Measurements from ENCODE around the gene RBM33.
"Not testable (repeated sequence)": the region's sequence is repeated elsewhere in the genome, so short reads cannot be mapped to it uniquely, and the experiment has no call there.

RBM33 gene, protein sequence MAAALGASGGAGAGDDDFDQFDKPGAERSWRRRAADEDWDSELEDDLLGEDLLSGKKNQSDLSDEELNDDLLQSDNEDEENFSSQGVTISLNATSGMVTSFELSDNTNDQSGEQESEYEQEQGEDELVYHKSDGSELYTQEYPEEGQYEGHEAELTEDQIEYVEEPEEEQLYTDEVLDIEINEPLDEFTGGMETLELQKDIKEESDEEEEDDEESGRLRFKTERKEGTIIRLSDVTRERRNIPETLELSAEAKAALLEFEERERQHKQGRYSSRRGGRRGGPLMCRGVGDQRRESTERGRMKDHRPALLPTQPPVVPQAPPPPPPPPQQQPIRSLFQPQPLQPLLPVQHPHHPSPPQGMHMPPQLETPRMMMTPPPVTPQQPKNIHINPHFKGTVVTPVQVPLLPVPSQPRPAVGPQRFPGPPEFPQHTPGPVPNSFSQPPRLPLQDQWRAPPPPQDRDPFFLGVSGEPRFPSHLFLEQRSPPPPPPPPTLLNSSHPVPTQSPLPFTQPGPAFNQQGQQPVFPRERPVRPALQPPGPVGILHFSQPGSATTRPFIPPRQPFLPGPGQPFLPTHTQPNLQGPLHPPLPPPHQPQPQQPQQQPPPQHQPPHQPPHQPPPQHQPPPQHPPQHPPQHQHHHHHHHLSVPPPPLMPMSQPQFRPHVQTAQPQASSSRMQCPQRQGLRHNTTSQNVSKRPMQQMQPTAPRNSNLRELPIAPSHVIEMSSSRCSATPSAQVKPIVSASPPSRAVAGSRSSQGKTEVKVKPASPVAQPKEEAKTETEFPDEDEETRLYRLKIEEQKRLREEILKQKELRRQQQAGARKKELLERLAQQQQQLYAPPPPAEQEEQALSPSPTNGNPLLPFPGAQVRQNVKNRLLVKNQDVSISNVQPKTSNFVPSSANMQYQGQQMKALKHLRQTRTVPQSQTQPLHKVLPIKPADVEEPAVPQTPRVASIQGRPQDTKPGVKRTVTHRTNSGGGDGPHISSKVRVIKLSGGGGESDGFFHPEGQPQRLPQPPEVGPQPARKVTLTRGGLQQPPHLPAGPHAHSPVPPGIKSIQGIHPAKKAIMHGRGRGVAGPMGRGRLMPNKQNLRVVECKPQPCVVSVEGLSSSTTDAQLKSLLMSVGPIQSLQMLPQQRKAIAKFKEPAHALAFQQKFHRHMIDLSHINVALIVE

DNA sequence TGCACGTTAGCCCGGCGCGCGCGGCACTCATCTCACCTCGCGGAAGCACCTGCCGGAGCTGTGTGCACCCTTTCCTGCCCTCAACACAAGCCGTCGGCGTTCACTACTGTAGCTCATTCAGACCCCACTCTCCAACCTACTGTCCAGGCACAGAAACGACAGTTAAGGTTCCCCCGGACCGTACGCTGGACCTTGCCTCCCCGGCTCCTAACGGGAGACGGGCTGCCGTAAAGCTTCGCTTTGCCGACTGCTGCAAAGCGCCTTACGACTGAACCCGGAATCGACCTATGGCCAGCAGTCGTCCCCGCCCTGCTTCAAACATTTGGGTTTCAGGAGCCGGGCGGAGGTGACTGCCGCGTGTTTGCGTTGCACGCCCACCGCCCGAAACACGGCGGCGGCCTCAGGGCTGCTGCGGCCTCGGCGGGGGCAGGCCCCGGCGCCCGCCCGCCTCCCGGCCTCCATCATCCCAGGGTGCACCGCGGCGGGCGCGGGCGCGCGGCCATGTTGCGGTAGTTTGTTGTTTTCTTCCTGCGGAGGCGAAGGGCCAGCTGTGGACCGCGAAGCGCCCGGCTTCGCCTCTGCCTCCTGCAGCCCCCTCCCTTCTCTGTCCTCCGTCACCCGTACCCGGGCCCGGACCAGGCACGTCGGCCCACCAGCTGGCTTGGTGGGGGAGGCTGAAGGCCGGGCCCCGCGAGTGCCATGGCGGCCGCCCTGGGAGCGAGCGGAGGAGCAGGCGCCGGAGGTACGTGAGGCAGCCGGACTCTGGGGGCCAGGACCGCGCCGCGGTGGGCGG is at the start of gene RBM33:
Gene RBM33 (plus strand): TSS at position 484 of the 793 bp plus-strand sequence. CDS start 216 bp downstream, at position 700.
- peak; percentile 71 for DNase-seq

DNA sequence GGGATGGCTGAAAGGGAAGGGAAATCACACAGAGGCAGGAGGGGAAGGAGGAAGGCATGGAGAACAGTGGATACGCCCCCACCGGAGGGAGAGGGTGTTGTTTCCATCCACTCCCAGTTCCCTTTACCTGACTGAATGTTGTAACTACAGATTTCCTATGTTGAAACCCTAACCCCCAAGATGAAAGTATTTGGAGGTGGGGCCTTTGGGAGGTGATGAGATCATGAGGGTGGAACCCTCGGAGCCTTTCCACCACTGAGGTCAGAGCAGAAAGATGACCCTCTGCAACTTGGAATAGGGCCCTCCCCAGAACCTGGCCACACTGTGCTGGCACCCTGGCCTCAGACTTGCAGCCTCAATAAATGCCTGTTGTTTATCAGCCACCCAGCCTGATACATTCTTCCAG is 49.5 kb upstream of the RBM33 start:
- DNase-seq = no peak

- no peak for DNase-seq
Measured at GRCh38 chr7:155597753-155598140, 46.7 kb upstream of the RBM33 start.

- DNase-seq = peak; percentile 39
Measured at GRCh38 chr7:155598810-155599210, 45.7 kb upstream of the RBM33 start.

DNA sequence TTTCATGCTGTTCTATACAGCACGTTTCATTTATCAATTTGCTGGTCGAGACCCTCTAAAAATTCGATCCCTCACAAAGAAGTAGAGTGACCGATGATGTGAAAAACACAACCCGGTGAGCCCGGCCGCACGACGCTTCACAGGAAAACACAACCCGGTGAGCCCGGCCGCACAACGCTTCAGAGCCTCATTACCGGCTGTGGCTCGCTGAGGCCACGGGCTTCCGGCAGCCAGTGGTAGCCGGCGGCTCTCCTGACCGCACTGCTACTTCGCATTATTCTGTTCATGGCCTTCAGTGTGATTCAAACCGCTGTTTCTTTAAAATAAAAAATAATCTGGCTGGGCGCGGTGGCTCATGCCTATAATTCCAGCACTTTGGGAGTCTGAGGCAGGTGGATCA is 42.3 kb upstream of the RBM33 start:
- DNase-seq = no peak

DNA sequence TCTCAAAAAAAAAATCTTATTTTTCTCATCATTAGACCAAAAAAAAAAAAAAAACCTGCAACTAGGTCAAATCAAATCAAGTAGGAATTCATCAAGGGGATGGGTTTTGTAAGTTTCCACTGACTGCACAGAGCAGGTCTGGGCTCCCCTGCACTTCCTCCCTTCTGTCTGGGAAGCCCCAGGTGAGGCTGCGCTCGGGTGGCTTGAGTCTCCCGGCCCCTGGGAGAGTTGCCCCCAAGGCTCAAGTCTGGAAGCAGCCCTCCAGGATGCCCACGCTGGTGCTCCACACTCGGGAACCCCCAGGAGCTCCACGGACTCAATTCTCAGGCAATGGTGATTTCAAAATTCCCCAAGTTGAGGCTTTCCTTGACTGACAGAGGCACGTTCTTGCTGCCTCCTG is 41.7 kb upstream of the RBM33 start:
- DNase-seq = no peak

GRCh38 chr7:155603205-155603857 is 41.1 kb upstream of the RBM33 start:
- DNase-seq = no peak

GRCh38 chr7:155603858-155604503 is 40.5 kb upstream of the RBM33 start:
- no peak for DNase-seq

DNA sequence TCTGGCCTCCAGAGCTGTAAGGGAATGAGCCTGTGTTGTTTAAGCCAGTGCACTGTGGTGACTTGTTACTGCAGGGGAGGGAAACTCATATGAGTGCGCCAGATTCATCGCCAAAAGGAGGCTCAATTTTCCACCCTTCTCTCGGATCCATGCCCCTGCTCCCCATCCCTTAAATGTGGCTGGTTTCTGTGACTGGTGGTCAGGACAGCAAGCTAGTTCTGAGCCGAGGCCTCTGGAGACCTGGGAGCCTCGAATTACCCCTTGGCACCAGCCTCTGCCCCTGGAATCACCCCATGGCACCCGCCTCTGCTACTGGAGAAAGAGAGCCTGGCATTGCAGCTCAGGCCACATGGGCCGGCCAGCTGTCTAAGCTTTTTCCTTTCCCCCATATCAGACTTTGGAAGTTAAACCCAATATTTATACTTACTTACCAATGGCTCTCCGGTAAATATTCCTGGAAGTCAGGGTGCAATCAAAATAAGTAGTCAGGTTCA is 39.9 kb upstream of the RBM33 start:
- no peak for DNase-seq

- no peak for DNase-seq
Measured at GRCh38 chr7:155609185-155609584, 35.3 kb upstream of the RBM33 start.

- no peak for DNase-seq
Measured at GRCh38 chr7:155610633-155611193, 33.7 kb upstream of the RBM33 start.

DNA sequence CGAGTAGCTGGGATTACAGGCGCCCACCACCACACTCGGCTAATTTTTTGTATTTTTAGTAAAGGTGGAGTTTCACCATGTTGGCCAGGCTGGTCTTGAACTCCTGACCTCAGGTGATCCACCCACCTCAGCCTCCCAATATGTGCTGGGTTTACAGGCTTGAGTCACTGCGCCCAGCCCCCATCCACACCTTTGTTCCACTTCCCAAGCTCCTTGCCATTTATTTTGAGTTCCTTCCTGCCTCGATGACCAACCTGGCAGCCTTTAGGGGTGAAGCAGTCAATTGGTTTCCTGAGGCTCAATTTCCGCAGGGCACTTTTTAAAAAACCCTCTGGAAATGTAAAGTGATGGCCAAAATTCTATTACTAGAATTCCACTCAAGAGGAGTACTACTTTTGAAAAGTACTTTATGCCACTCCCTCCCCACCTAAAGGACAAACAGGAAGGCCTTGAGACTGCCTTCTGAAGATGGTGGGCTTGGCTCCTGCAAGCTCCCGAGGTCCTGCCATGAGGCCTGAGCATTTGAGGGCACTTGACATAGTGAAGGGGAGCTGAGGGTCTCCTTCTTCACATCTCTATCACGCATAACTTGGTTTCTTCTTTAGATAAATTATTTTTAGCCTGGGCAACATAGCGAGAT is 32.5 kb upstream of the RBM33 start:
- no peak for DNase-seq

- DNase-seq = no peak
Measured at GRCh38 chr7:155612658-155613057, 31.8 kb upstream of the RBM33 start.

- DNase-seq = not testable (repeated sequence)
Measured at GRCh38 chr7:155615085-155615484, 29.4 kb upstream of the RBM33 start.

- DNase-seq = no peak
Measured at GRCh38 chr7:155618708-155619633, 25.5 kb upstream of the RBM33 start.

DNA sequence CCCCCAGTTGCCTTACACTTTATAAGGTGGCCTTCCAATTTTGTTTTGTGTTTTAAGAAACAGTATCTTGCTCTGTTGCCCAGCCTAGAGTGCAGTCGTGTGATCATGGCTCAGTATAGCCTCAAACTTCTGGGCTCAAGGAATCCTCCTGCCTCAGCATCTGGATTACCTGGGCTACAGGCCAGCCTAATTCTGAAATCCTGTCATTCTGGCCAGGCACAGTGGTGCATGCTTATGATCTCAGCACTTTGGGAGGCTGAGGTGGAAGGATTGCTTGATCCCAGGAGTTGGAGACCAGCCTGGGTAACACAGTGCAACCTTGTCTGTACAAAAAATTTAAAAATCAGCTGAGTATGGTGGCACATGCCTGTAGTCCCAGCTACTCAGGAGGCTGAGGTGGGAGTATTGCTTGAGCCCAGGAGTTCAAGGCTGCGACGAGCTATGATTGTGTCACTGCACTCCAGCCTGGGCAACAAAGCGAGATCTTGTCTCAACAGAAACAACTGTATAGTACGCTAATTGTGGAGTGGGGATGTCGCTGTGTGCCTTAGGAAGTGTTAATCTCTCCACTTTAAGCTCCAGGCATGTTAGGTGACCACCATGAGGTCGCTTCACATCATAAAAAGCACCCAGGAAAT is 24.7 kb upstream of the RBM33 start:
- no peak for DNase-seq

DNA sequence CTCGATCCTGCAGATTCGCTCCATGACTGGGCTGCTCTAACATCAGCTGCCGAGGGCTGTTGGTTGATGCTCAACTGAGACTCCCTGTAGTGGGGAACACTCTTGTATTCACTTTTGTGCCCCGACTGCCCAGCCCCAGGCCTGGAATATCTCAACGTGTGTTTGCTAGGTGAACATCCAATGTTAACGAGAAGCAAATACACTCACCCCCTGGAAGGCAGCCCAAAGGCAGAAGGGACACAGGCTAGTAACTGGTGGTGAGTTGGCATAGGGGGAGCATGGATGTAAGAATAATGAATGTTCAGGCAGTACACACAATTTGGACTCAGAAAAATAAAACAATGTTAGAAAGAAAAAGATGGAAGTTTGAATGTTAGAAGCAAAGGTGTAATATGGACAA is 24.0 kb upstream of the RBM33 start:
- no peak for DNase-seq

GRCh38 chr7:155621418-155621980 is 23.0 kb upstream of the RBM33 start:
- no peak for DNase-seq
